Measurements from ENCODE around the gene KIF22.

GRCh38 chr16:29839822-29840221, 49.3 kb downstream of the KIF22 start:
- TF ChIP-seq POLR2A (IDR thresholded peaks at IDR 0.05) (no peak), CTCF (IDR thresholded peaks at IDR 0.05) (no peak)

Measured in heart left ventricle (tissue), 13 donors.